T-helper 1 cell treated with Interleukin-12 subunit alpha and Interleukin-12 subunit beta and Interleukin-4 antibody, amounts not matched to agents 30 μg/mL and 1 μg/mL, for 36 hours (primary cell): ENCODE results near the gene MXI1.
"Not testable (repeated sequence)": the region's sequence is repeated elsewhere in the genome, so short reads cannot be mapped to it uniquely, and the experiment has no call there.

Source experiments
- H3K27ac Mint-ChIP-seq: one replicate; pipeline ENCODE4 v1.8.0; 2021; ENCODE audit warnings: mild to moderate bottlenecking, mixed read lengths
- H3K27me3 Mint-ChIP-seq: one replicate; pipeline ENCODE4 v1.8.0; 2021; ENCODE audit warnings: low read depth, mixed read lengths
- H3K36me3 Mint-ChIP-seq: one replicate; pipeline ENCODE4 v1.8.0; 2021; ENCODE audit warnings: low read depth, mixed read lengths
- H3K4me1 Mint-ChIP-seq: one replicate; pipeline ENCODE4 v1.8.0; 2021; ENCODE audit warnings: low read depth, mixed read lengths
- H3K4me3 Mint-ChIP-seq: one replicate; pipeline ENCODE4 v1.8.0; 2021; ENCODE audit warnings: mild to moderate bottlenecking, moderate library complexity, mixed read lengths
- H3K9me3 Mint-ChIP-seq: one replicate; pipeline ENCODE4 v1.8.0; 2021; ENCODE audit warnings: mixed read lengths

Gene MXI1

DNA sequence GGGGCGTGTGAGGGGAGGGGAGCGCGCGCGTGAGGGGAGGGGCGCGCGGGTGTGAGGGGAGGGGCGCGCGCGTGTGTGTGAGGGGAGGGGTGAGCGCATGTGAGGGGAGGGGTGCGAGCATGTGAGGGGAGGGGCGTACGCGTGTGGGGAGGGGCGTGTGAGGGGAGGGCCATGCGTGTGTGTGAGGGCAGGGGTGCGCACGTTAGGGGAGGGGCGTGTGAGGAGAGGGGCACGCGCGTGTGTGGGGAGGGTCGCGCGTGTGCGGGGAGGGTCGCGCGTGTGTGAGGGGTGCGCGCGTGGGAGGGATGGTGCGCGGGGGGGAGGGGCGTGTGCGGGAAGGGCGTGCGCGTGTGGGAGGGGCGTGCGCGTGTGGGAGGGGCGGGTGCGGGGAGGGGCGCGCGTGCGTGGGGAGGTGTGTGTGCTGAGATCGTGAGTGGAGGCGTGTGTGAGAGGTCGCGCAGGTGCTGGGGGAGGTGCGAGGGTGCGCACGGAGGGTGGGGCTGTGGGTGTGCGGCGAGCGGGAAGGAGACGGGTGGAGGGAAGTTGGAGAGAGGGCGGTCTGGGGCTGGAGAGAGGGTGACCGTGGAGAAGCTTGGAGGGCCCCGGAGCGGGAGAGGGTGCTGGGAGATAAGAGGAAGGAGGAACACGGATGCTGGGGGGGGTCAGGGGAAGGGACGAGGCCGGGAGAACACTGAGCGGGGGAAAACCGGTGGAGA lies 19.7 kb downstream of the MXI1 start:
- Mint-ChIP-seq H3K9me3 (no peaks in the 10 kb centered on the region), H3K36me3 (peaks cover 16% of the 10 kb centered on the region), H3K4me1 (peaks cover 30% of the 10 kb centered on the region)

DNA sequence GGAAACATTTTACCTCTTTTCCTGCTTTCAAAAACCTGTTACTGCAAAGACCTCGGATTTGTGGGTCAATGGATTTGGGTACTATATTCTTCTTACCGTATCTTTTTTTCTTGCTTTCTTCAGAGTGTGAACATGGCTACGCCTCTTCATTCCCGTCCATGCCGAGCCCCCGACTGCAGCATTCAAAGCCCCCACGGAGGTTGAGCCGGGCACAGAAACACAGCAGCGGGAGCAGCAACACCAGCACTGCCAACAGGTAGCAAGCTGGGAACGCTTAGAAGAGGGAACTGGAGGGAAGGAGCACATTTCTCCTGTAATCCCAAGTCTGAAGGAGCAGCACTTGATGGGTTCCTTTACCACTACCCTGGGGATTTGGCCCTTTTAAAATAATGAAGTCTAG lies 20.7 kb downstream of the MXI1 start:
- H3K36me3 Mint-ChIP-seq, result peaks cover 21% of the 10 kb centered on the region
- peak overlapping the region; percentile 36 for H3K4me3 Mint-ChIP-seq
- peaks cover 13% of the 10 kb centered on the region for H3K27me3 Mint-ChIP-seq
- no peak overlapping the region for H3K27ac Mint-ChIP-seq
- H3K9me3 Mint-ChIP-seq, result no peaks in the 10 kb centered on the region
- peaks cover 20% of the 10 kb centered on the region for H3K4me1 Mint-ChIP-seq

More for the DNA sequence above, 19.7 kb downstream of the MXI1 start:
- peak overlapping the region; percentile 94 for H3K4me3 Mint-ChIP-seq
- peak overlapping the region; percentile 96 for H3K27ac Mint-ChIP-seq
- peaks cover 4% of the 10 kb centered on the region for H3K27me3 Mint-ChIP-seq

DNA sequence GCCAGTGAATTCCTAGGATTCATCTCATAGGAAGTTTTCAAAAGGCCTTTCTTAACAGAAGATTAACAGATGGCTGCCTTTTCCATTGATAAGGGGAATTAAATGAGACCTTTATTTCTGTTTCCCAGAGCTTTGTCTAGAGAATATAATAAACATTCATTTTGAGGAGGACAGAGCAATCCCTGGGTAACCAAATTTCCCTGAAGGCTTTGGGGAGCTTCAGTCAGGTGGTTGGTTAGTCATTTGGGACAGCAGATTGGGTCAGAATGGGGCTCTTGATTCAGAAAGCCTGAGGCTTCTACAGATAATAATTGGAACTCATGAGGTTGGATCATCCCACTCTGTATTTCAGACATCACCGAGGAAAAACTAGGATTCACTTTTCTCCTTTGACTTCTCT lies 21.8 kb downstream of the MXI1 start:
- Mint-ChIP-seq H3K4me1 (peaks cover 16% of the 10 kb centered on the region), H3K36me3 (peaks cover 19% of the 10 kb centered on the region), H3K9me3 (no peaks in the 10 kb centered on the region), H3K4me3 (no peak overlapping the region), H3K27ac (no peak overlapping the region), H3K27me3 (peaks cover 19% of the 10 kb centered on the region)

DNA sequence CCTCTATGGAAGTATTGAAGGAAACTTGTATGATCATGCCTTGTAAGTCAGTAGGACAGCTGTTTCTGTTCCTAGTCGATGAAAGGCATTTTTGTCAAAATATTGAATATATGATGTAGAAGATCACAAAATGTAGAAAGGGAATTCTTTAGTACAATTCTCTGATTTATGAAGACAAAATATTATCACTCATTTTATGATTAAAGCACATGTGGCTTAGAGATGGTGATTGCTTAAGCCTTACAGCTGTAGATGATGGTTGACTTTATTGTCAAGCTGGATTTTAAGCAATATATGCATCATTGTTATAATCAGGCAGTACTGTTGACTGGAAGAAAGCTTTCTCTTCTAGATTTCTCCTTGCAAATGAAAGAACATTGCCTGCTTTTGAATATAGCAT lies 26.4 kb downstream of the MXI1 start:
- Mint-ChIP-seq H3K36me3 (peaks cover 20% of the 10 kb centered on the region), H3K4me1 (peaks cover 2% of the 10 kb centered on the region), H3K4me3 (no peak overlapping the region), H3K9me3 (no peaks in the 10 kb centered on the region), H3K27me3 (peaks cover 30% of the 10 kb centered on the region), H3K27ac (no peak overlapping the region)

DNA sequence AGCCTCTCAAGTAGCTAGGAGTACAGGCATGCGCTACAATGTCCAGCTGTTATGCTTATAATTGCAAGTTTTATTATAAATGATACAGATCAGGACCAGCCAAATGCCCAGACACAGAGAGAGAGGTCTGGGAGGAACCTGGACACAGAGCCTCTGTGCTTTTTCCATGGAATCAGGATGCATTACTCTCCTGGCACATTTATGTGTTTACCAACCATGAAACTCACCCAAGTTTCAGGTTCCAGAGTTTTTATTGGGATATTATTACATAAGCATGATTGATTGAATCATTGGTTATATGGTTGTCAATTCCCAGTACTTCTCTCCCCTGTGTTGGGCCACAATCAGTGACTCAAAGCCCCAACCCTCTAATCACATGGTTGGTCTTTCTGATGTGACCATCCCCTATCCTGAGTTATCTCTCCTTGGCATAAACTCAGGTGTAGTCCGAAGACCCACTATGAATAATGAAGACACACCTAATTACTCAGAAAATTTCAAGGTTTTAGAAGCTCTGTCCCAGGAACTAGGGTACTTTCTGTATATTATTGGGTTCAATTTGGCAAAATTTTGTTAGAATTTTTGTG lies 30.6 kb downstream of the MXI1 start:
- H3K27ac Mint-ChIP-seq, result no peak overlapping the region
- H3K36me3 Mint-ChIP-seq, result peaks cover 24% of the 10 kb centered on the region
- H3K27me3 Mint-ChIP-seq, result peaks cover 38% of the 10 kb centered on the region
- H3K4me1 Mint-ChIP-seq, result peaks cover 19% of the 10 kb centered on the region
- H3K4me3 Mint-ChIP-seq, result no peak overlapping the region
- H3K9me3 Mint-ChIP-seq, result no peaks in the 10 kb centered on the region

DNA sequence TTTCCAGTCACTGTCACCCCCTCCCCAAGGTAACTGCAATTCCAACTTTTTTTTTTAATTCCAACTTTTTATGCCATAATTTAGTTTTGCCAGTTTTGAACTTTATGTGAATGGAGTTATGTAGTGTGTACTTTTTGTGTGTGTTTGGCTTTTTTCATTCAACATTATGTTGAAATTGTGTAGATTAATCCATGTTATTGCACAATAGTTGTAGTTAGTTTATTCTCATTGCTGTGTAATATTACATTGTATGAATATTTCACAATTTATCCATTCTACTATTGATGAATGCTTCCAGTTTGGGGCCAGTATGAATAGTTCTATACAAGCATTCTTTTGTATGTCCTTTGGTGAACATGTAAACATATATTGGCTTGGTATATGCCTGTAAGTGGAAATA lies 32.5 kb downstream of the MXI1 start:
- Mint-ChIP-seq H3K27me3 (peaks cover 31% of the 10 kb centered on the region), H3K36me3 (peaks cover 26% of the 10 kb centered on the region), H3K4me1 (peaks cover 19% of the 10 kb centered on the region), H3K4me3 (no peak overlapping the region), H3K9me3 (no peaks in the 10 kb centered on the region), H3K27ac (no peak overlapping the region)

- H3K27ac Mint-ChIP-seq, result peak overlapping the region; percentile 1
- peaks cover 38% of the 10 kb centered on the region for H3K27me3 Mint-ChIP-seq
- peaks cover 35% of the 10 kb centered on the region for H3K36me3 Mint-ChIP-seq
- H3K4me1 Mint-ChIP-seq, result peaks cover 19% of the 10 kb centered on the region
- H3K9me3 Mint-ChIP-seq, result no peaks in the 10 kb centered on the region
- H3K4me3 Mint-ChIP-seq, result no peak overlapping the region
These were observed 34.0 kb downstream of the MXI1 start for GRCh38 chr10:110241407-110241806.

- Mint-ChIP-seq H3K9me3 (no peaks in the 10 kb centered on the region), H3K36me3 (peaks cover 39% of the 10 kb centered on the region), H3K4me3 (no peak overlapping the region), H3K27me3 (peaks cover 42% of the 10 kb centered on the region), H3K4me1 (peaks cover 19% of the 10 kb centered on the region), H3K27ac (no peak overlapping the region)
These were observed 34.4 kb downstream of the MXI1 start for GRCh38 chr10:110241841-110242240.

GRCh38 chr10:110242511-110242910 lies 35.1 kb downstream of the MXI1 start:
- peaks cover 44% of the 10 kb centered on the region for H3K27me3 Mint-ChIP-seq
- H3K4me3 Mint-ChIP-seq, result no peak overlapping the region
- H3K4me1 Mint-ChIP-seq, result peaks cover 19% of the 10 kb centered on the region
- no peak overlapping the region for H3K27ac Mint-ChIP-seq
- H3K36me3 Mint-ChIP-seq, result peaks cover 39% of the 10 kb centered on the region
- no peaks in the 10 kb centered on the region for H3K9me3 Mint-ChIP-seq

- H3K9me3 Mint-ChIP-seq, result no peaks in the 10 kb centered on the region
- no peak overlapping the region for H3K27ac Mint-ChIP-seq
- no peak overlapping the region for H3K4me3 Mint-ChIP-seq
- peaks cover 34% of the 10 kb centered on the region for H3K27me3 Mint-ChIP-seq
- H3K4me1 Mint-ChIP-seq, result peaks cover 24% of the 10 kb centered on the region
- H3K36me3 Mint-ChIP-seq, result peaks cover 33% of the 10 kb centered on the region
These were observed 37.1 kb downstream of the MXI1 start for GRCh38 chr10:110244550-110244949.

DNA sequence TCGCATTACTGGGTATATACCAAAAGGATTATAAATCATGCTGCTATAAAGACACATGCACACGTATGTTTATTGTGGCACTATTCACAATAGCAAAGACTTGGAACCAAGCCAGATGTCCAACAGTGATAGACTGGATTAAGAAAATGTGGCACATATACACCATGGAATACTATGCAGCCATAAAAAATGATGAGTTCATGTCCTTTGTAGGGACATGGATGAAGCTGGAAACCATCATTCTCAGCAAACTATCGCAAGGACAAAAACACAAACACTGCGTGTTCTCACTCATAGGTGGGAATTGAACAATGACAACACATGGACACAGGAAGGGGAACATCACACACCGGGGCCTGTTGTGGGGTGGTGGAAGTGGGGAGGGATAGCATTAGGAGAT lies 40.4 kb downstream of the MXI1 start:
- H3K4me3 Mint-ChIP-seq, H3K9me3 Mint-ChIP-seq, H3K27ac Mint-ChIP-seq: not testable (repeated sequence)
- H3K27me3 Mint-ChIP-seq, result peaks cover 27% of the 10 kb centered on the region
- H3K36me3 Mint-ChIP-seq, result peaks cover 35% of the 10 kb centered on the region
- peaks cover 24% of the 10 kb centered on the region for H3K4me1 Mint-ChIP-seq

DNA sequence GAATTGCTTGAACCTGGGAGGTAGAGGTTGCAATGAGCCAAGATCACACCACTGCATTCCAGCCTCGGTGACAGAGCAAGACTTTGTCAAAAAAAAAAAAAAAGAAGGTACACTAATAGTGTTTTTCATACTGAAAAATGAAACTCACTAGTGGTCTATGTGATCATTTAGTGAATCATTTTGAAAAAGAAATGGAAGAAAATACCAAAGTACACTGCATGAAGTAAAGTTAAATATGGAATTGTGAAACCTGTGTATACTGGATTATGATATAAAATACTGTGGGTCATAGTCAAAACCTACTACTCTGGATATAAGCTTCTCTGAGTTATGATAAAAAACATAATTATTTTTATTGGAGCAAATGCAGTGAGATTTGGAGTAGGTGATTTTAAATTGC lies 42.1 kb downstream of the MXI1 start:
- not testable (repeated sequence) for H3K4me3 Mint-ChIP-seq, H3K9me3 Mint-ChIP-seq, H3K27ac Mint-ChIP-seq
- Mint-ChIP-seq H3K4me1 (peaks cover 29% of the 10 kb centered on the region), H3K27me3 (peaks cover 39% of the 10 kb centered on the region), H3K36me3 (peaks cover 40% of the 10 kb centered on the region)

GRCh38 chr10:110251392-110251791 lies 44.0 kb downstream of the MXI1 start:
- peaks cover 13% of the 10 kb centered on the region for H3K9me3 Mint-ChIP-seq
- H3K27me3 Mint-ChIP-seq, result peaks cover 37% of the 10 kb centered on the region
- H3K4me3 Mint-ChIP-seq, result peak overlapping the region; percentile 4
- peak overlapping the region; percentile 43 for H3K27ac Mint-ChIP-seq
- peaks cover 32% of the 10 kb centered on the region for H3K4me1 Mint-ChIP-seq
- H3K36me3 Mint-ChIP-seq, result peaks cover 41% of the 10 kb centered on the region

DNA sequence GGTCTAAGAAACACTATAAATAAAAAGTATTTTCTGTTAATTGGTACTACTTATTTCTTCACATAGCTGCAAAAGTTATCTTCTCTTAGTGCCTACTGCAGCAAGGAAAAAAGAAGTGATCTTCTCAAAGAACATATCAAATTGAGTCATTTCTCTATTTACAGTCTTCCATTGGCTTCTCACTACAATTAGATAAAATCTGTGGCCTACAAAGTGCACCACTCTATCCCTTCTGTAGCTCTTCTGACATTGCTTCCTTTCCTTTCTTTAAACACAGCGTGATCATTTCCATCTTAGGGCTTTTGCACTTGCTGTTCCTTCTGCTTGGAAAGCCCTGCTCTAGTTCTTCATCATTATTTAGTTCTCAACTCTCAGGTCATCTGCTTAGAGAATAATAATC lies 44.7 kb downstream of the MXI1 start:
- Mint-ChIP-seq H3K9me3 (peaks cover 13% of the 10 kb centered on the region), H3K27ac (no peak overlapping the region), H3K4me1 (peaks cover 32% of the 10 kb centered on the region), H3K27me3 (peaks cover 35% of the 10 kb centered on the region), H3K4me3 (no peak overlapping the region), H3K36me3 (peaks cover 40% of the 10 kb centered on the region)

DNA sequence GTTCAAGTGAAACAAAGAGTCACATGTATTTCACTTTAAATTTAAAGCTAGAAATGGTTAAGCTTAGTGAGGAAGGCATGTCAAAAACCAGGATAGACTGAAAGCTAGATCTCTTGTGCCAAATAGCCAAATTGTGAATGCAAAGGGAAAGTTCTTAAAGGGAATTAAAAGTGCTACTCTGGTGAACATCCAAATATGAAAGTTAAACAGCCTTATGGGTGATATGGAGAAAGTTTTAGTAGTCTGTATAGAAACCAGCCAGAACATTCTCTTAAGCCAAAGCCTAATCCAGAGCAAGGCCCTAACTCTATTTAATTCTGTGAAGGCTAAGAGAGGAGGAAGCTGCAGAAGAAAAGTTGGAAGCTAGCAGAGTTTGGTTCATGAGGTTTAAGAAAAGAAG lies 47.1 kb downstream of the MXI1 start:
- H3K27me3 Mint-ChIP-seq, result peaks cover 45% of the 10 kb centered on the region
- peaks cover 31% of the 10 kb centered on the region for H3K36me3 Mint-ChIP-seq
- H3K27ac Mint-ChIP-seq, result no peak overlapping the region
- H3K9me3 Mint-ChIP-seq, result peaks cover 13% of the 10 kb centered on the region
- peaks cover 26% of the 10 kb centered on the region for H3K4me1 Mint-ChIP-seq
- no peak overlapping the region for H3K4me3 Mint-ChIP-seq
